Smooth muscle cell (in vitro differentiated cells): Measurements from ENCODE around the gene ADAD2. TPM values are rescaled to one million over a fixed set of nuclear protein-coding genes. Genes with fewer than 3 reads are reported as not detected.

Experiments
- polyA plus RNA-seq: library from polyadenylated mRNA; unstranded; fragments of >200 nt; fragmentation: Nextera tagmentation; extraction: Ambion mirVana; gene quantifications from 2 replicates; pipeline ENCODE4 v1.2.1, GENCODE V29; 2016
- total RNA-seq: library from RNA; depleted of rRNA; stranded (reverse); fragments of >200 nt; gene quantifications from 2 replicates; pipeline ENCODE4 v1.2.3, GENCODE V29; 2014

The ADAD2 gene
- total and polyA plus RNA-seq, 2 experiments from 2014 or later = not detected

Other genes starting within 250 kb of the ADAD2 start
- 5.1 and 8.9 TPM in 2 replicates for gene OSGIN1, start 237.9 kb upstream of the ADAD2 start, total RNA-seq
- gene OSGIN1, start 237.9 kb upstream of the ADAD2 start, polyA plus RNA-seq = 12.4 and 13.8 TPM in 2 replicates
- gene NECAB2, start 222.9 kb upstream of the ADAD2 start, total RNA-seq = 0.13 and 0.22 TPM in 2 replicates
- 0.83 and 1.7 TPM in 2 replicates for gene NECAB2, start 222.9 kb upstream of the ADAD2 start, polyA plus RNA-seq
- gene SLC38A8, start 148.4 kb upstream of the ADAD2 start, total RNA-seq = not detected in 2 replicates
- not detected in 2 replicates for gene SLC38A8, start 148.4 kb upstream of the ADAD2 start, polyA plus RNA-seq
- gene MBTPS1, start 74.2 kb upstream of the ADAD2 start, total RNA-seq = 51.9 and 52.2 TPM in 2 replicates
- 60.6 and 68.9 TPM in 2 replicates for gene MBTPS1, start 74.2 kb upstream of the ADAD2 start, polyA plus RNA-seq
- 27.3 and 32.6 TPM in 2 replicates for gene HSDL1, start 46.0 kb upstream of the ADAD2 start, total RNA-seq
- gene HSDL1, start 46.0 kb upstream of the ADAD2 start, polyA plus RNA-seq = 15.4 and 20.4 TPM in 2 replicates
- 0.09 TPM in 1 of 2 replicates, not detected in the other for gene DNAAF1, start 45.8 kb upstream of the ADAD2 start, total RNA-seq
- gene DNAAF1, start 45.8 kb upstream of the ADAD2 start, polyA plus RNA-seq = 0.06 TPM in 1 of 2 replicates, not detected in the other
- gene TAF1C, start 4.1 kb upstream of the ADAD2 start, total RNA-seq = 13.3 and 17.1 TPM in 2 replicates
- gene TAF1C, start 4.1 kb upstream of the ADAD2 start, polyA plus RNA-seq = 35.5 and 37.3 TPM in 2 replicates
- not detected in 2 replicates for gene KCNG4, start 48.9 kb downstream of the ADAD2 start, total RNA-seq
- not detected in 2 replicates for gene KCNG4, start 48.9 kb downstream of the ADAD2 start, polyA plus RNA-seq
- 150 and 176 TPM in 2 replicates for gene WFDC1, start 103.7 kb downstream of the ADAD2 start, total RNA-seq
- gene WFDC1, start 103.7 kb downstream of the ADAD2 start, polyA plus RNA-seq = 249 and 362 TPM in 2 replicates
- gene ATP2C2, start 177.4 kb downstream of the ADAD2 start, total RNA-seq = 3.1 and 3.2 TPM in 2 replicates
- gene ATP2C2, start 177.4 kb downstream of the ADAD2 start, polyA plus RNA-seq = 1.6 and 4.1 TPM in 2 replicates